HEK293 (cell line): ENCODE data around the gene CTSA.

Experiments used
- CTCF ChIA-PET: fragments of 350-600 bp; formaldehyde crosslinking; extraction: SDS; loops from one replicate; lab custom pipeline; 2021; ENCODE audit warnings: antibody characterized with exemption; lab: Yijun Ruan, JAX
- POLR2A ChIA-PET: fragments of 300-600 bp; formaldehyde crosslinking; extraction: SDS; loops from one replicate; lab custom pipeline; 2020; ENCODE audit warnings: antibody characterized with exemption, inconsistent platforms; lab: Yijun Ruan, JAX
- H3K27ac ChIP-seq: fragments of 200-500 bp; sonication (Bioruptor generic); 2 replicates; pipeline ENCODE4 v1.5.1; 2014; ENCODE audit warnings: low read depth, low read length, control low read depth, inconsistent platforms; ENCODE audit errors: extremely low read depth
- H3K36me3 ChIP-seq, 2 experiments: fragments of 200-500 bp in 1 of 2; sonication (Bioruptor generic) in 1 of 2; 1 replicate in 1 of 2; 2 replicates in 1 of 2; pipeline ENCODE4 v1.5.1; 2014 to 2017; ENCODE audit warnings: inconsistent platforms in 2 of 2, low read length in 2 of 2; ENCODE audit not compliant: control insufficient read depth in 2 of 2, insufficient read depth in 1 of 2
- H3K4me1 ChIP-seq: fragments of 200-500 bp; sonication (Bioruptor generic); 2 replicates; pipeline ENCODE4 v1.5.1; 2014; ENCODE audit warnings: mild to moderate bottlenecking, low read length, inconsistent platforms; ENCODE audit not compliant: control insufficient read depth, insufficient read depth
- H3K4me3 ChIP-seq: 2 replicates; pipeline ENCODE4 v1.5.1; 2011; ENCODE audit warnings: low read depth, mild to moderate bottlenecking, control low read depth, low read length, moderate library complexity
- H3K9me3 ChIP-seq: fragments of 200-500 bp; sonication (Bioruptor generic); 2 replicates; pipeline ENCODE4 v1.5.1; 2014; ENCODE audit warnings: low read depth, low read length, inconsistent platforms; ENCODE audit not compliant: control insufficient read depth, insufficient read depth
- EGR2 ChIP-seq: fragments of 450-650 bp; formaldehyde crosslinking; IDR thresholded peaks from 2 replicates; pipeline ENCODE4 v1.5.1; 2016; ENCODE audit warnings: low read depth, missing biosample characterization, missing genetic modification characterization
- GLIS1 ChIP-seq: fragments of 450-650 bp; formaldehyde crosslinking; IDR thresholded peaks from 2 replicates; pipeline ENCODE4 v1.5.1; 2016; ENCODE audit warnings: missing biosample characterization, missing genetic modification characterization
- ZBTB7A ChIP-seq: fragments of 450-650 bp; formaldehyde crosslinking; IDR thresholded peaks from 2 replicates; pipeline ENCODE4 v1.5.1; 2016; ENCODE audit warnings: low read depth, missing biosample characterization, missing genetic modification characterization
- ZNF175 ChIP-seq: fragments of 450-650 bp; formaldehyde crosslinking; IDR thresholded peaks from 2 replicates; pipeline ENCODE4 v1.5.1; 2016; ENCODE audit warnings: missing biosample characterization, missing genetic modification characterization
- ZNF221 ChIP-seq: fragments of 450-650 bp; formaldehyde crosslinking; IDR thresholded peaks from 2 replicates; pipeline ENCODE4 v1.5.1; 2017; ENCODE audit warnings: missing biosample characterization, missing genetic modification characterization, borderline replicate concordance
- ZNF274 ChIP-seq, 2 experiments: fragments of 200-500 bp in 1 of 2; fragments of 450-650 bp in 1 of 2; sonication (Bioruptor generic) in 1 of 2; formaldehyde crosslinking in 1 of 2; IDR thresholded peaks; 2 replicates each; pipeline versions ENCODE4 v1.5.1 to v1.6.1; 2014 to 2016; ENCODE audit warnings: borderline replicate concordance in 1 of 2, inconsistent platforms in 1 of 2, low read length in 1 of 2, missing biosample characterization in 1 of 2, missing genetic modification characterization in 1 of 2
- ZNF362 ChIP-seq: fragments of 450-650 bp; formaldehyde crosslinking; IDR thresholded peaks from 2 replicates; pipeline ENCODE4 v1.5.1; 2016; ENCODE audit warnings: missing biosample characterization, missing genetic modification characterization
- ZNF549 ChIP-seq: fragments of 450-650 bp; IDR thresholded peaks from 2 replicates; pipeline ENCODE4 v1.5.1; 2018; ENCODE audit warnings: missing biosample characterization, missing genetic modification characterization, mild to moderate bottlenecking, inconsistent platforms, moderate library complexity
- ZNF560 ChIP-seq: fragments of 450-650 bp; formaldehyde crosslinking; IDR thresholded peaks from 2 replicates; pipeline ENCODE4 v1.5.1; 2017; ENCODE audit warnings: missing biosample characterization, missing genetic modification characterization, borderline replicate concordance
- ZNF623 ChIP-seq: fragments of 450-650 bp; formaldehyde crosslinking; IDR thresholded peaks from 2 replicates; pipeline ENCODE4 v1.5.1; 2016; ENCODE audit warnings: missing biosample characterization, missing genetic modification characterization
- ZNF768 ChIP-seq: fragments of 450-650 bp; formaldehyde crosslinking; IDR thresholded peaks from 2 replicates; pipeline ENCODE4 v1.5.1; 2018; ENCODE audit warnings: missing biosample characterization, mild to moderate bottlenecking, missing genetic modification characterization
- TF ChIP-seq, protein P1 (sequence below): fragments of 450-650 bp; formaldehyde crosslinking; conservative IDR thresholded peaks from 2 replicates; pipeline ENCODE4 v1.5.1; 2016; ENCODE audit warnings: low read depth, missing biosample characterization, missing genetic modification characterization
- TF ChIP-seq, protein P2 (sequence below): fragments of 450-650 bp; formaldehyde crosslinking; IDR thresholded peaks from 2 replicates; pipeline ENCODE4 v1.5.1; 2016; ENCODE audit warnings: missing biosample characterization, missing genetic modification characterization

The CTSA gene

DNA sequence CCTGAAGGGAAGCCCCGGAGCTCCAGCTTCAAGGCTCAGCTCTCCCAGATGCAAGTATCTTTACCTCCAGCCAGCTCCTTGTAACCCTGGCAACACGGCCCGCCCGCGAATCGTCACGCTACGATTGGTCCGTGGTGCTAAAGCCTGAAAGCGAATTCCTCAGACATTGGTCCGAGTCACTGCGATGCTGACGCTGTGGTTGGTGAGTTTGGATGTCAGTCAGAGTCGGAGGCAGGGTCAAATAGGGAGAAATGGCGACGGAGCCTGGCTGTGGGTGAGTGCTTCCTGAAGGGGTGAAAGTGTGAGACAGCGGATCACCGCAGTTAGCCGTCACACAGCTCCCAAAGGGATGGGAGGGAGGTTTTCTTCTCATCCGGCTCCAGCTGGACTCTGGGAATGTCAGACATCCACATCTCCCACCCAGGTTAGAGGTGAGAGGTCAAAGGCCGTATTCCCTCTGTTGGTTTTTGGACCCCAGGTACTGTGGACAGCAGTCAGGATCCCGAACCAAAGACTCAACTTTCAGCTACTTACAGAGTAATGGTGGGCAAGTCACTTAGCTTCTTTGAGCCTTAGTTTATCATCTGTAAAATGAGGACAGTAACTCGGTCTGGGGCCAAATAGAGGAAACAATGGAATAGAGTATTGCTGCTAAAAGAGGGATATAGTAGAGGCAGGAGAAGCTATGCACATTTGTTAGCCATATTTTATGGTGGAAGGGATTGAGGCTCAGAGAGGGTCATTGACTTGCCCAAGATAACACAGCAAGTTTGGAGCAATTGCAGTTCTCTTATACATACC lies 9.9 kb upstream of the CTSA start, which contains the start of gene ZSWIM1 (continued):
- TF ChIP-seq, protein P1, sequence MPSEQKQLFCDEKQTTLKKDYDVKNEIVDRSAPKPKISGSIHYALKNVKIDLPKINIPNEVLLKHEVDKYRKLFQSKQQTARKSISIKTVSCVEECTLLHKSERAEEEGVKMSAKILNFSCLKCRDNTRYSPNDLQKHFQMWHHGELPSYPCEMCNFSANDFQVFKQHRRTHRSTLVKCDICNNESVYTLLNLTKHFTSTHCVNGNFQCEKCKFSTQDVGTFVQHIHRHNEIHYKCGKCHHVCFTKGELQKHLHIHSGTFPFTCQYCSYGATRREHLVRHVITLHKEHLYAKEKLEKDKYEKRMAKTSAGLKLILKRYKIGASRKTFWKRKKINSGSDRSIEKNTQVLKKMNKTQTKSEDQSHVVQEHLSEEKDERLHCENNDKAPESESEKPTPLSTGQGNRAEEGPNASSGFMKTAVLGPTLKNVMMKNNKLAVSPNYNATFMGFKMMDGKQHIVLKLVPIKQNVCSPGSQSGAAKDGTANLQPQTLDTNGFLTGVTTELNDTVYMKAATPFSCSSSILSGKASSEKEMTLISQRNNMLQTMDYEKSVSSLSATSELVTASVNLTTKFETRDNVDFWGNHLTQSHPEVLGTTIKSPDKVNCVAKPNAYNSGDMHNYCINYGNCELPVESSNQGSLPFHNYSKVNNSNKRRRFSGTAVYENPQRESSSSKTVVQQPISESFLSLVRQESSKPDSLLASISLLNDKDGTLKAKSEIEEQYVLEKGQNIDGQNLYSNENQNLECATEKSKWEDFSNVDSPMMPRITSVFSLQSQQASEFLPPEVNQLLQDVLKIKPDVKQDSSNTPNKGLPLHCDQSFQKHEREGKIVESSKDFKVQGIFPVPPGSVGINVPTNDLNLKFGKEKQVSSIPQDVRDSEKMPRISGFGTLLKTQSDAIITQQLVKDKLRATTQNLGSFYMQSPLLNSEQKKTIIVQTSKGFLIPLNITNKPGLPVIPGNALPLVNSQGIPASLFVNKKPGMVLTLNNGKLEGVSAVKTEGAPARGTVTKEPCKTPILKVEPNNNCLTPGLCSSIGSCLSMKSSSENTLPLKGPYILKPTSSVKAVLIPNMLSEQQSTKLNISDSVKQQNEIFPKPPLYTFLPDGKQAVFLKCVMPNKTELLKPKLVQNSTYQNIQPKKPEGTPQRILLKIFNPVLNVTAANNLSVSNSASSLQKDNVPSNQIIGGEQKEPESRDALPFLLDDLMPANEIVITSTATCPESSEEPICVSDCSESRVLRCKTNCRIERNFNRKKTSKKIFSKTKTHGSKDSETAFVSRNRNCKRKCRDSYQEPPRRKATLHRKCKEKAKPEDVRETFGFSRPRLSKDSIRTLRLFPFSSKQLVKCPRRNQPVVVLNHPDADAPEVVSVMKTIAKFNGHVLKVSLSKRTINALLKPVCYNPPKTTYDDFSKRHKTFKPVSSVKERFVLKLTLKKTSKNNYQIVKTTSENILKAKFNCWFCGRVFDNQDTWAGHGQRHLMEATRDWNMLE (tag by site-specific recombination): no peak
- TF ChIP-seq EGR2 (tag by site-specific recombination): no peak

- H3K36me3 ChIP-seq: peaks cover 0 to 54% of the 10 kb centered on the region in 2 experiments; a peak in 2 of 3 replicates
- POLR2A ChIA-PET: interaction anchor here (0.6 to 3.2 kb wide), 4 partner anchors 25 to 59 kb away, joined by 3 to 26 read pairs (median 12); partner anchors contain the start of genes ACOT8, PCIF1 and ZSWIM3
- H3K27ac ChIP-seq: no peak overlapping the region
- H3K4me3 ChIP-seq: no peak overlapping the region
- no peaks in the 10 kb centered on the region for H3K9me3 ChIP-seq
- TF ChIP-seq ZNF549 (tag by site-specific recombination) (no peak), ZNF560 (tag by site-specific recombination) (no peak), ZNF274 (IDR thresholded peaks at IDR 0.05; ENCODE audit: low read length) (no peak), ZNF274 (tag by site-specific recombination; IDR thresholded peaks at IDR 0.05; ENCODE audit: borderline replicate concordance) (no peak), ZNF221 (no peak), GLIS1 (tag by site-specific recombination) (no peak), ZNF768 (no peak), ZNF623 (tag by site-specific recombination) (no peak), ZNF175 (tag by site-specific recombination) (no peak), ZBTB7A (tag by site-specific recombination) (no peak), ZNF362 (tag by site-specific recombination) (no peak)
- TF ChIP-seq, protein P2, sequence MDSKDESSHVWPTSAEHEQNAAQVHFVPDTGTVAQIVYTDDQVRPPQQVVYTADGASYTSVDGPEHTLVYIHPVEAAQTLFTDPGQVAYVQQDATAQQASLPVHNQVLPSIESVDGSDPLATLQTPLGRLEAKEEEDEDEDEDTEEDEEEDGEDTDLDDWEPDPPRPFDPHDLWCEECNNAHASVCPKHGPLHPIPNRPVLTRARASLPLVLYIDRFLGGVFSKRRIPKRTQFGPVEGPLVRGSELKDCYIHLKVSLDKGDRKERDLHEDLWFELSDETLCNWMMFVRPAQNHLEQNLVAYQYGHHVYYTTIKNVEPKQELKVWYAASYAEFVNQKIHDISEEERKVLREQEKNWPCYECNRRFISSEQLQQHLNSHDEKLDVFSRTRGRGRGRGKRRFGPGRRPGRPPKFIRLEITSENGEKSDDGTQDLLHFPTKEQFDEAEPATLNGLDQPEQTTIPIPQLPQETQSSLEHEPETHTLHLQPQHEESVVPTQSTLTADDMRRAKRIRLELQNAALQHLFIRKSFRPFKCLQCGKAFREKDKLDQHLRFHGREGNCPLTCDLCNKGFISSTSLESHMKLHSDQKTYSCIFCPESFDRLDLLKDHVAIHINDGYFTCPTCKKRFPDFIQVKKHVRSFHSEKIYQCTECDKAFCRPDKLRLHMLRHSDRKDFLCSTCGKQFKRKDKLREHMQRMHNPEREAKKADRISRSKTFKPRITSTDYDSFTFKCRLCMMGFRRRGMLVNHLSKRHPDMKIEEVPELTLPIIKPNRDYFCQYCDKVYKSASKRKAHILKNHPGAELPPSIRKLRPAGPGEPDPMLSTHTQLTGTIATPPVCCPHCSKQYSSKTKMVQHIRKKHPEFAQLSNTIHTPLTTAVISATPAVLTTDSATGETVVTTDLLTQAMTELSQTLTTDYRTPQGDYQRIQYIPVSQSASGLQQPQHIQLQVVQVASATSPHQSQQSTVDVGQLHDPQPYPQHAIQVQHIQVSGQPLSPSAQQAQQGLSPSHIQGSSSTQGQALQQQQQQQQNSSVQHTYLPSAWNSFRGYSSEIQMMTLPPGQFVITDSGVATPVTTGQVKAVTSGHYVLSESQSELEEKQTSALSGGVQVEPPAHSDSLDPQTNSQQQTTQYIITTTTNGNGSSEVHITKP: no peak
- TF ChIP-seq, all 188 proteins: peak for 0
- H3K4me1 ChIP-seq: no peaks in the 10 kb centered on the region
- CTCF ChIA-PET: interaction anchor here (0.6 to 3.0 kb wide), 4 partner anchors 25 to 87 kb away, joined by 3 to 16 read pairs (median 4); partner anchors contain the start of genes ACOT8 and ZSWIM3
Measured at GRCh38 chr20:45882469-45883099, 8.6 kb upstream of the CTSA start.
